Astrocyte (in vitro differentiated cells and primary cell): ENCODE results near the gene CHD5. TPM values are rescaled to one million over a fixed set of nuclear protein-coding genes. Genes with fewer than 3 reads are reported as not detected.

ENCODE experiments used
- DNase-seq: peaks from one replicate; pipeline ENCODE4 v3.0.0-alpha.2; 2010; ENCODE audit warnings: low read depth
- FAIRE-seq: peaks from 2 replicates; lab custom pipeline; 2011; peaks lifted over from hg19 to GRCh38; lab: Jason Lieb, UNC
- H2AFZ ChIP-seq: 2 replicates; pipeline ENCODE4 v1.6.0; 2012; ENCODE audit warnings: low read depth, low read length, inconsistent platforms
- H3K27ac ChIP-seq: 2 replicates; pipeline ENCODE4 v1.5.1; 2011; ENCODE audit warnings: low read depth, low read length, inconsistent platforms
- H3K27me3 ChIP-seq: 2 replicates; pipeline ENCODE4 v1.6.0; 2011; ENCODE audit warnings: low read length, inconsistent platforms; ENCODE audit not compliant: insufficient read depth
- H3K36me3 ChIP-seq: 2 replicates; pipeline ENCODE4 v1.5.1; 2011; ENCODE audit warnings: low read length, inconsistent platforms; ENCODE audit not compliant: insufficient read depth
- H3K4me1 ChIP-seq: 2 replicates; pipeline ENCODE4 v1.5.1; 2011; ENCODE audit warnings: low read length, inconsistent platforms; ENCODE audit not compliant: insufficient read depth
- H3K4me2 ChIP-seq: 2 replicates; pipeline ENCODE4 v1.6.0; 2012; ENCODE audit warnings: low read length, inconsistent platforms
- H3K4me3 ChIP-seq: 2 replicates; pipeline ENCODE4 v1.5.1; 2011; ENCODE audit warnings: low read depth, mild to moderate bottlenecking, low read length, inconsistent platforms; ENCODE audit not compliant: insufficient read depth
- H3K79me2 ChIP-seq: 2 replicates; pipeline ENCODE4 v1.6.0; 2012; ENCODE audit warnings: mild to moderate bottlenecking, low read length, inconsistent platforms; ENCODE audit not compliant: insufficient read depth
- H3K9ac ChIP-seq: 2 replicates; pipeline ENCODE4 v1.6.0; 2012; ENCODE audit warnings: mild to moderate bottlenecking, low read length, inconsistent platforms
- H3K9me3 ChIP-seq: 2 replicates; pipeline ENCODE4 v1.5.1; 2012; ENCODE audit warnings: low read depth, mild to moderate bottlenecking, low read length, inconsistent platforms; ENCODE audit not compliant: insufficient read depth
- H4K20me1 ChIP-seq: 2 replicates; pipeline ENCODE4 v1.6.0; 2012; ENCODE audit warnings: low read length, inconsistent platforms; ENCODE audit not compliant: insufficient read depth
- H3K27ac Mint-ChIP-seq: one replicate; pipeline ENCODE4 v1.8.0; 2021; ENCODE audit warnings: mild to moderate bottlenecking, mixed read lengths; ENCODE audit not compliant: unreplicated experiment
- H3K27me3 Mint-ChIP-seq: one replicate; pipeline ENCODE4 v1.8.0; 2021; ENCODE audit warnings: low read depth, mixed read lengths; ENCODE audit not compliant: unreplicated experiment
- H3K36me3 Mint-ChIP-seq: one replicate; pipeline ENCODE4 v1.8.0; 2021; ENCODE audit warnings: low read depth, mixed read lengths; ENCODE audit not compliant: unreplicated experiment
- H3K4me1 Mint-ChIP-seq: one replicate; pipeline ENCODE4 v1.8.0; 2021; ENCODE audit warnings: low read depth, mixed read lengths; ENCODE audit not compliant: unreplicated experiment
- H3K4me3 Mint-ChIP-seq: one replicate; pipeline ENCODE4 v1.8.0; 2021; ENCODE audit warnings: mild to moderate bottlenecking, moderate library complexity, mixed read lengths; ENCODE audit not compliant: unreplicated experiment
- H3K9me3 Mint-ChIP-seq: one replicate; pipeline ENCODE4 v1.8.0; 2021; ENCODE audit warnings: mild to moderate bottlenecking, mixed read lengths; ENCODE audit not compliant: unreplicated experiment
- EZH2 ChIP-seq: IDR thresholded peaks from 2 replicates; pipeline ENCODE4 v1.6.1; 2012; ENCODE audit warnings: mild to moderate bottlenecking, low read length, inconsistent platforms; ENCODE audit not compliant: insufficient read depth
- total RNA-seq: library from RNA; stranded (reverse); gene quantifications from 2 replicates; pipeline ENCODE4 v1.2.1, GENCODE V29; 2021
- TF ChIP-seq, protein P1 (sequence below): IDR thresholded peaks from 2 replicates; pipeline ENCODE4 v1.5.1; 2011; ENCODE audit warnings: low read depth, mild to moderate bottlenecking, inconsistent platforms, low read length, moderate library complexity; ENCODE audit not compliant: insufficient read depth

The CHD5 gene
- total RNA-seq, 1 donor from 2014 or later: 0.18 TPM

DNA sequence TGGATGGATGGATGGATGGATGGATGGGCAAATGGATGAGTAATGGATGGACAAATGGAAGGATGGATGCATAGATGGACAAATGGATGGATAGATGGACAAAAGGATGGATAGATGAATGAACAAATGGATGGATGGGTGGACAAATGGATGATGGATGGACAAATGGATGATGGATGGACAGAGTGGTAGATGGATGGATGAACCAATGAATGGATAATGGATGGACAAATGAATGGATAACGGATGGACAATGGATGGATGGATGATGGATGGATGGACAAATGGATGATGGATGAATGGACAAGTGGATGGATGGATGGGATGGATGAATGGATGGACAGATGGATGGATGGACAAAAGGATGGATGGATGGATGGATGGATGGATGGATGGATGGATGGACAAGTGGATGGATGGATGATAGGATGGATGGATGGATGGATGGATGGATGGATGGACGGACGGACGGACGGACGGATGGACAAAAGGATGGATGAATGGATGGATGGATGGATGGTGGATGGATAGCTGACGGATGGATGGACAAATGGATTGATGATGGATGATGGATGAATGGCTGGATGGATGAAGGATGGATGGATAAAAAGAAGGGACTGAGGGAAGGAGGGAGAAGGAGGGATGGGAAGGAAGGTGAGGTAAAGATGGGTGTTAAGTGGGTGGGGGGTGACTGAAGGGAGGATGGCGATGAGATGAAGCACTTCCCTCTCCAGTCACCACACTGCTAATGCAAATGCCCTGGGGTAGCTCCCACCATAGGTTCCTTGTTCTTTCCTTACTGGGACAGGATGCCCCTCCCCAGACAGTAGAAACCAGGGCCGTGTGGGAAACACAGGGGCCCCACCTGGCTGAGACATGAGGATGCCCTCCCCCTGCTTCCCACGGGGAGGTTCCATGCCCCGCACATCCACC, 29.8 kb downstream of the CHD5 start:
- TF ChIP-seq, protein P1, sequence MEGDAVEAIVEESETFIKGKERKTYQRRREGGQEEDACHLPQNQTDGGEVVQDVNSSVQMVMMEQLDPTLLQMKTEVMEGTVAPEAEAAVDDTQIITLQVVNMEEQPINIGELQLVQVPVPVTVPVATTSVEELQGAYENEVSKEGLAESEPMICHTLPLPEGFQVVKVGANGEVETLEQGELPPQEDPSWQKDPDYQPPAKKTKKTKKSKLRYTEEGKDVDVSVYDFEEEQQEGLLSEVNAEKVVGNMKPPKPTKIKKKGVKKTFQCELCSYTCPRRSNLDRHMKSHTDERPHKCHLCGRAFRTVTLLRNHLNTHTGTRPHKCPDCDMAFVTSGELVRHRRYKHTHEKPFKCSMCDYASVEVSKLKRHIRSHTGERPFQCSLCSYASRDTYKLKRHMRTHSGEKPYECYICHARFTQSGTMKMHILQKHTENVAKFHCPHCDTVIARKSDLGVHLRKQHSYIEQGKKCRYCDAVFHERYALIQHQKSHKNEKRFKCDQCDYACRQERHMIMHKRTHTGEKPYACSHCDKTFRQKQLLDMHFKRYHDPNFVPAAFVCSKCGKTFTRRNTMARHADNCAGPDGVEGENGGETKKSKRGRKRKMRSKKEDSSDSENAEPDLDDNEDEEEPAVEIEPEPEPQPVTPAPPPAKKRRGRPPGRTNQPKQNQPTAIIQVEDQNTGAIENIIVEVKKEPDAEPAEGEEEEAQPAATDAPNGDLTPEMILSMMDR: no peak
- no peak for TF ChIP-seq EZH2
- H3K27me3 ChIP-seq: peaks cover 4% of the 10 kb centered on the region
- Mint-ChIP-seq H3K9me3 (peaks cover 3% of the 10 kb centered on the region), H3K4me1 (no peaks in the 10 kb centered on the region), H3K27ac (no peak overlapping the region), H3K27me3 (peaks cover 48% of the 10 kb centered on the region), H3K36me3 (peaks cover 3% of the 10 kb centered on the region), H3K4me3 (no peak overlapping the region)
- no peak overlapping the region for H3K27ac ChIP-seq
- no peaks in the 10 kb centered on the region for H4K20me1 ChIP-seq
- no peak for FAIRE-seq
- H3K79me2 ChIP-seq: no peaks in the 10 kb centered on the region
- H2AFZ ChIP-seq: no peak overlapping the region
- no peak overlapping the region for H3K9ac ChIP-seq
- H3K36me3 ChIP-seq: no peaks in the 10 kb centered on the region
- H3K9me3 ChIP-seq: no peaks in the 10 kb centered on the region
- no peaks in the 10 kb centered on the region for H3K4me1 ChIP-seq
- H3K4me3 ChIP-seq: no peak overlapping the region
- no peak for DNase-seq
- no peak overlapping the region for H3K4me2 ChIP-seq

DNA sequence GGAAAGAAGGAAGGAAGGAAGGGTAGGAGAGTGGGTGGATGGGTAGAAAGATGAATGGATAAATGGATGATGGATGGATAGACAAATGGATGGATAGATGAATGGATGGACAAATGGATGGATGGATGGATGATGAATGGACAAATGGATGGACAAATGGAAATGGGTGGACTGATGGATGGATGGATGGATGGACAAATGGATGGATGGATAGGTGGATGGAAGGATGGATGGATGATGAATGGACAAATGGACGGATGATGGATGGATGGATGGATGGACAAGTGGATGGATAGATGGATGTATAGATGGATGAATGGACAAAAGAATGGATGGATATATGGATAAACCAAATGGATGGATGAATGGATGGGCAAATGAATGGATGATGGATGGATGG, 30.5 kb downstream of the CHD5 start:
- Mint-ChIP-seq H3K4me3 (no peak overlapping the region), H3K4me1 (no peaks in the 10 kb centered on the region), H3K36me3 (peaks cover 3% of the 10 kb centered on the region), H3K27me3 (peaks cover 54% of the 10 kb centered on the region), H3K27ac (no peak overlapping the region), H3K9me3 (peaks cover 3% of the 10 kb centered on the region)
- Histone ChIP-seq H3K4me1 (no peaks in the 10 kb centered on the region), H4K20me1 (no peaks in the 10 kb centered on the region), H3K27me3 (peaks cover 4% of the 10 kb centered on the region), H3K36me3 (no peaks in the 10 kb centered on the region), H3K27ac (no peak overlapping the region), H3K79me2 (no peaks in the 10 kb centered on the region), H3K4me3 (no peak overlapping the region), H3K9ac (no peak overlapping the region), H2AFZ (no peak overlapping the region), H3K4me2 (no peak overlapping the region), H3K9me3 (no peaks in the 10 kb centered on the region)
- DNase-seq (no peak), FAIRE-seq (no peak)
- TF ChIP-seq, protein P1: no peak
- no peak for TF ChIP-seq EZH2
